Neural crest cell (in vitro differentiated cells): ENCODE measurements around the gene TSSK6. TPM values are rescaled to one million over a fixed set of nuclear protein-coding genes. Genes with fewer than 3 reads are reported as not detected.

Source experiments
- DNase-seq: peaks from one replicate; pipeline ENCODE4 v3.0.0; 2021; ENCODE audit warnings: low read depth, mixed read lengths, low spot score
- H3K27ac Mint-ChIP-seq: one replicate; pipeline ENCODE4 v1.8.0; 2021; ENCODE audit warnings: mild to moderate bottlenecking, mixed read lengths; ENCODE audit not compliant: unreplicated experiment
- H3K27me3 Mint-ChIP-seq: 2 replicates; pipeline ENCODE4 v1.8.0; 2021; ENCODE audit warnings: low read depth, mild to moderate bottlenecking, mixed read lengths
- H3K36me3 Mint-ChIP-seq: 2 replicates; pipeline ENCODE4 v1.8.0; 2021; ENCODE audit warnings: low read depth, mild to moderate bottlenecking, mixed read lengths
- H3K4me1 Mint-ChIP-seq: 2 replicates; pipeline ENCODE4 v1.8.0; 2021; ENCODE audit warnings: mixed read lengths
- H3K4me3 Mint-ChIP-seq: one replicate; pipeline ENCODE4 v1.8.0; 2021; ENCODE audit warnings: mild to moderate bottlenecking, mixed read lengths
- H3K9me3 Mint-ChIP-seq: 2 replicates; pipeline ENCODE4 v1.8.0; 2021; ENCODE audit warnings: mixed read lengths
- CTCF ChIP-seq: fragments of 200-600 bp; sonication (generic); conservative IDR thresholded peaks from 2 replicates; pipeline ENCODE4 v1.5.0; 2021; ENCODE audit warnings: antibody characterized with exemption, mild to moderate bottlenecking
- total RNA-seq: library from RNA; stranded (reverse); gene quantifications from 2 replicates; pipeline ENCODE4 v1.2.1, GENCODE V29; 2021

TSSK6 gene
- total RNA-seq, 1 donor from 2014 or later = 2.9 TPM

- Mint-ChIP-seq H3K9me3 (no peaks in the 10 kb centered on the region), H3K27me3 (no peaks in the 10 kb centered on the region), H3K4me1 (peaks cover 42% of the 10 kb centered on the region), H3K36me3 (no peaks in the 10 kb centered on the region), H3K27ac (peak overlapping the region; percentile 81), H3K4me3 (peak overlapping the region; percentile 44)
- DNase-seq = no peak
- no peak for TF ChIP-seq CTCF
Measured at GRCh38 chr19:19487077-19487949, 28.0 kb downstream of the TSSK6 start.

- Mint-ChIP-seq H3K4me3 (no peak overlapping the region), H3K27me3 (no peaks in the 10 kb centered on the region), H3K4me1 (peaks cover 42% of the 10 kb centered on the region), H3K9me3 (no peaks in the 10 kb centered on the region), H3K27ac (no peak overlapping the region), H3K36me3 (no peaks in the 10 kb centered on the region)
- no peak for TF ChIP-seq CTCF
- DNase-seq = no peak
Measured at GRCh38 chr19:19486343-19487076, 28.8 kb downstream of the TSSK6 start.

- TF ChIP-seq CTCF = no peak
- Mint-ChIP-seq H3K27ac (no peak overlapping the region), H3K36me3 (no peaks in the 10 kb centered on the region), H3K4me1 (peaks cover 42% of the 10 kb centered on the region), H3K9me3 (no peaks in the 10 kb centered on the region), H3K27me3 (no peaks in the 10 kb centered on the region), H3K4me3 (no peak overlapping the region)
- DNase-seq = no peak
Measured at GRCh38 chr19:19485998-19486290, 29.4 kb downstream of the TSSK6 start.

GRCh38 chr19:19485161-19485997, 30.0 kb downstream of the TSSK6 start:
- no peak for DNase-seq
- no peak for TF ChIP-seq CTCF

GRCh38 chr19:19482809-19483596, 32.3 kb downstream of the TSSK6 start:
- peak overlapping the region; percentile 34 for H3K4me3 Mint-ChIP-seq
- H3K9me3 Mint-ChIP-seq = no peaks in the 10 kb centered on the region
- H3K36me3 Mint-ChIP-seq = no peaks in the 10 kb centered on the region
- no peak for TF ChIP-seq CTCF
- DNase-seq = no peak
- no peaks in the 10 kb centered on the region for H3K27me3 Mint-ChIP-seq
- peaks cover 18% of the 10 kb centered on the region for H3K4me1 Mint-ChIP-seq
- peak overlapping the region; percentile 96 for H3K27ac Mint-ChIP-seq

More at GRCh38 chr19:19485161-19485997, 30.0 kb downstream of the TSSK6 start:
- H3K36me3 Mint-ChIP-seq = no peaks in the 10 kb centered on the region
- no peaks in the 10 kb centered on the region for H3K27me3 Mint-ChIP-seq
- peaks cover 39% of the 10 kb centered on the region for H3K4me1 Mint-ChIP-seq
- H3K27ac Mint-ChIP-seq = peak overlapping the region; percentile 54
- H3K9me3 Mint-ChIP-seq = no peaks in the 10 kb centered on the region
- no peak overlapping the region for H3K4me3 Mint-ChIP-seq
